Caki2 (cell line): ENCODE results near the gene SOWAHA. TPM values are rescaled to one million over a fixed set of nuclear protein-coding genes. Genes with fewer than 3 reads are reported as not detected.

Source experiments
- DNase-seq: peaks from one replicate; pipeline ENCODE4 v3.0.0-alpha.2; 2015; ENCODE audit warnings: low read depth
- in situ Hi-C: cut with HindIII; loops from 2 replicates; pipeline ENCODE4 v1.10.0; 2016; ENCODE audit warnings: low sequenced_read_pairs, low pct_unique_long_range_greater_than_20kb, mixed read lengths
- total RNA-seq: library from RNA; depleted of rRNA; stranded (reverse); fragments of >200 nt; shearing (Covaris generic); gene quantifications from 2 replicates; pipeline ENCODE4 v1.2.3, GENCODE V29; 2014; ENCODE audit warnings: low replicate concordance

The SOWAHA gene
- total RNA-seq, 1 experiment from 2014 or later: not detected

DNA sequence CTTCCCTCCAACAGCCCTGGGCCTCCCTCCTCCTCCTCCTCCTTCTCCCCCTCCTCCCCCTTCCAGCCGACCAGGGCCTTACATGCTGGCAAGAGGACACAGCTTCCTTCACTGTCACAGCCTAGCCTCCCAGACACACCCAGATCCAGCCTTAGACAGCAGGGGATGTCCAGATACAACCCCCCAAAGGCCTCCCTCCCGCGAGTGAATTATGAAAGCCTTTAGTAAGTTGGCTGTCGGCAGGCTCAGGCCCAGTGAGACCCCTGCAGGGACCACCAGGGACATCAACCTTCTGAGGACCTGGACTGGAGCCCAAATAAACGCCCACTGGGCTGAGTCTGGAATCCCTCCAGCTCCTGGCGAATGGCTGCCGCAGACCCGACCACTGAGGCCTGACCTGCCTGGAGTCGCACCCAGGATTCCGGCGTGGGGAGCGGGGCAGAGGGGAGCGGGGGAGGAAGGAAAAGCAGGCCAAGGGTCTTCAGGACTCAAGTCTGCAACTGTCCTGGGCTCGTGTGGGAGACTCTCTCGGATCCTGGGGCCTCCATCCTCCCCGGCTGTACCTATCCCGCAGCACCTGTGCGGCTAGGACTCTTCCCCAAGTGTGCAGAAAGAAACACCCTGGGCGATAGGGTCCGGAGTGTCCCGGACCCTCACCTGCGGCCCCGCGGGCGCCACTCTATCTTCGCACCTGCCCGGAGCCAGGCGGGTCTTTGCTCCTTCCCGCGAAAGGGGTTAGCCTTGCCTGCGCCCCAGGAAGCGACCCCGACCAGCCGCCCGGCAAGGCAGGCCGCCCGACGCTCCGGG, 36.8 kb upstream of the SOWAHA start:
- DNase-seq: peak; percentile 43
- in situ Hi-C loops: no loop called here

DNA sequence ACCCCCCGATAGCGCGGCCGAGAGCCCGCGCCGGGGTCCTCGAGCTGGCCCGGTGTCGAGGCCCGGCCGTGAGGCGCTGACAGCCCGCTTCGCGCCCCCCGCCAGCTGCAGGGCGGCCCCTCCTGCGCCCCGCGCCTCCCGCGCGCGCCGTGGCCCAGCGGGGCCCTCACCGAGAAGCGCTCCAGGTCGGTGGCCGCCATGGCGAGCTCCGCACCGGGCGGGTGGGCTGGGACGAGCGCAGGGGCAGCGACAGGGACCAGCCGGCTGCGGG, 36.2 kb upstream of the SOWAHA start:
- in situ Hi-C loops: no loop called here
- no peak for DNase-seq

DNA sequence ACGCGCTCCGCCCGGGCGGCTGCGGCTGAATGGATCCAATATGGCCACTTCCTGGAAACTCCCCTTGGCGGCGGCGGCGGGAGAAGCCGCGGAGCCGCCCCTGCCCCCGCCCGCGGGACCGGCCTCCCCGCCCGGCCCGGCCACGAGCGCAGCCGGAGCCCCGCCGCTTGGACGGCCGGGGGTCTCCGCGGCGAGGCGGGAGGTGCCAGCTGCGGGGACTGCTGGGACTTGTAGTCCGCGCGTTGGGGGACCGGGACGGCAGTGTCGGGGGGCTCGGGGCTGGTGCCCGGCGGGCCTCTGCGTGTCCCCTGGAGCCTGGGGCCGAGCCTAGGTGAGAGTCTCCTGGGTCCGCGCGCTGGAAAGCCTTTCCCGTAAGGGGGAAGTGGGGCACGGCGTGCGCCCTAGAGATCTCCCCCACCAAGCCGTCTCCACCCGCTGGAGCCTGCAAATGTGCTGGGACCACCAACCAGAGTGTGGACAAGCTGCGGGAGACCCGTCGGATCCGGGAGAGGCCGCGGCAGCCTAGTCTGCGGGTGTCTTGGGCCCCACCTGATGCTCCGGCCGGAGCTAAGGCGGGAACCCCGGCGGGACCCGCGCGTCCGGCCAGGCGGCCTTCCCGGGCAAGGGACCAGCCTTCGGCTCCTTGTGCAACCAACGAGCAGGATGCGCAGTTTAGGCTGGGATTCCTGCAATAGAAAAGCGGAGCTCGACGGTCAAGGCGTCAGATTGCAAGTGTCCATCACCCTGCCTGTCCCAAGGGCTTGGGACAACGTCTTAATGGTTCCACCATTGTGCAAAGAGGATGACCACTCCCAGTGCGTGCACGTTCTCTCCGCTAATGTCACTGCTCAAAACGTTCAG, 35.7 kb upstream of the SOWAHA start, which contains the start of gene SEPTIN8:
TSS of gene SEPTIN8 (minus strand) at position 31 of the 861 bp plus-strand sequence. CDS start 102 bp downstream, outside the sequence.
- in situ Hi-C loops: no loop called here
- no peak for DNase-seq

DNA sequence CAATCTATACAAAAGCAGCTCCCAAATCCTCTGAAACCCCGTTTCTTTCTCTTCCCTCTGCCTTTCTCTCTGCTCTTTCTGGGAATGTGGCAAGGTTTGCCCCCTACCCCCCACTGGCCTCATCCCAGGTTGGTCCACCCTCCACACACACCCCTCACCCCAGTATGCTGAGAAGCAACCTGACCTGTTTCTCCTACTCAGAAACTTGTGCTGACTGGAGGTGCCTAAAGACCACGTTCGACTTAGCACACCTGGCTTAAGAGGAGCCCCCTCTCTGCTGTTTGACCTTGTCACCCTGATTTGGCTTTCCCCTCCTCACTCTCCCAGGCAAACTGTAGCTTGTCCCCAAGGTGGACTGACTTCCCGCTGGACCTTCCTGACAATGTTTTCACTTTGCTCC, 35.0 kb upstream of the SOWAHA start:
- in situ Hi-C loops: no loop called here
- no peak for DNase-seq

DNA sequence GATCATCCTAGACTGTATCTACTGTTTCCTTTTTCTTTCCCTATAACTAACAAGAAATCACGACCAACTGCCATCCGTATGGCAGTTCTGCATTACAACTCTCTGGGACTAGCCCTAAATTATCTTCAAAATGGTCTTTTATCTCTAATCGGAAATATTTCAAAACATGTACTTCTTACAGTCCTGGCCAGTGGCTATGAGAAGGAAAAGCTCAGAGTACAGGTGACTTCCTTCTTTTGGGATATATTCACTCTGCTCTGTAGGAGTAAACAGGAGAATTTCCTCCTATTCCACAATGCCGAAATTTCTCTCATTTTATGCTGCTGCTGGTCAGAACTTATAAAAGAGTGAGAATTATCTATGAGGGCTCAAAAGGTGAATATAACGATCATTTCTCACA, 34.2 kb upstream of the SOWAHA start:
- in situ Hi-C loops: no loop called here
- no peak for DNase-seq

DNA sequence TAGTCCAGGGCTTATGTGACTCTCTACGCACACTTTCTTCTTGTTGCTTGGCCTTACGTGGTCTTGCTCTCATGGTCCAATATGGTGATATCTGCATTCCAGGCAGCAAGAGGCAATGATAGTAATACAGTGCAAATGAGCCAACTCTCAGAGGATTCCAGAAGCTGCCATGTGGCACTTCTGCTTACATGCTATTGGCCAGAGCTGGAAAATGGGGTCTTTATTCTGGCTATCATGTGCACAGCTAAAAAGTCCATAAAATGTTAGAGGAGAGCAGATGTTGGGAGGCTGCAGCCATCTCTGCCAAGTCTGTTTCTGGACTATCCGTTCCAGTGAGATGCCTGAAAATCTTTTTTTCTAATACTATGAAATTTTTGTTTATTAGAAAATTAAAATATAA, 33.1 kb upstream of the SOWAHA start:
- in situ Hi-C loops: no loop called here
- no peak for DNase-seq

DNA sequence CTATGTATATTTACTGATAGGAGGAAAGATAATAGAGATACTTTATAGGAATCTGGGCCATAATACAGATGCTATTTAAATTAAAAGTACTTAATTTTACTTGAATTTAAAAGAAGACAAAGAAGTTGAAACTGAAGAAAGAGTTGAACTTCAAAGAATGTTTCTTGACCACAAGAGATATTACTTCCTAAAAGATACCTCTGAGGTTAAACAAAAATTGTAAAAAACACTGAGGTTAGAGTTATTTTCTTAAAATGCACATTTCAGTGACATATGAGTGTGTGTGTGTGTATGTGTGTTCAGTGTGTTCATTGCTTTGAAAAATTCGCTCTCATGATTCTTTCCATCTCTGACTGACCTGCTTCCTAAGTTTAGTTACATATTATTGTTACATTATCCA, 32.5 kb upstream of the SOWAHA start:
- in situ Hi-C loops: no loop called here
- DNase-seq: no peak

DNA sequence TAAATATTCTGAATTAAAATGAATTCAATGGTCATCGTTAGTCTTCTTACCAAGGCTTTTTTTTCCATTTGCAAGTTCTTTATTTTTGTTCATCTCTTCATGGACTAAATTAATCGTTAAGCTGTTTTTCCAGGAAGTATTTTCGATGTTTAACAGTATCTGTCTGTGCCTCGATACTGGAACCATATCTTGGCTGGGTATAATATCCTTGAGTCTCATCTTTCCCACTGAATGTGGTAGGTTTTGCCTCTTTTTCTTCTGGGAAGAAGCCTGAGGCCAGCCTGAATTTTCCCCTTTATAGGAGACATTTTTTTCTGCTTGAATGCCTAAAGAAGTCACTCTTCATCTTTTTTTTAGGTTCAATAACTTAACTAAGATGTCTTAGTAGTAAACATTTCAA, 32.1 kb upstream of the SOWAHA start:
- in situ Hi-C loops: no loop called here

DNA sequence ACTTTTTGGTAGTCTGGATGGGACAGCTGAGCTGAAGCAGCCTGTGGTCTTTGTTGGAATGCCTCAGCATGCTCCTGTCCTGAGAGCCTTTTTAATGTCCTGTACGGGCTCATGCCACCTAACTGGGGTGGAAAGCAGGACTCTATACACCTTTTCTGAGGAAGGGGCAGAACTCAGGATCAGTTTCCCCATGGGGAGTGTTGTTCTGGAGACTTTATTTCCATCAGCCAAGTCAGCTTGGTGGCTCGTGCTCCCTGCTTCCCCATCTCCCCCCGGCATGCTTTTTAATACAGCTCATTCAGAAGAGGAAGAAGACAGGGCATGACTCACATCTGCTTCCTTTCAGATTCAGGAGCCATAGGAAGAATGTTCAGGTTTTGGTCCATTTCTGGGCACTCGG, 31.0 kb upstream of the SOWAHA start:
- DNase-seq: no peak
- in situ Hi-C loops: no loop called here

More for the DNA sequence above, 32.1 kb upstream of the SOWAHA start:
- DNase-seq: no peak

DNA sequence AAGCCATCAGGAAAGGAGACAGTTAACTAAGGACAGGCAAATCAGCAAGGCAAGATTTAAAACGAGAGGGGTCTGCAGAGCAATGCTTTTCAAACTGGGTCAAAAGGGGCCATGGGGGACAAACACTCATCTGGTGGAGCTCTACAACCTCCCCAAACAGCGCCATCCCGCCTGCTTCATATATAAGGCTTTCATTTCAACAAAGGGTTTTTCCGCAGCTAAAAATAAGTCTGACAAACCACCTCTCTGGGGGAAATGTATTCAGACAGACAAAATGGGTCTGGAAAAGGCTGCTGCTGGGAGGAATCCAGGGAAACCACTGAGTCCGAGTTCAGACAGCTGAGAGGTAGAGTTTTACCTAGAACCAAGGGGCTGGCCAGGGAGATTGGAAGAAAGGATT, 27.7 kb upstream of the SOWAHA start:
- in situ Hi-C loops: no loop called here
- DNase-seq: no peak

DNA sequence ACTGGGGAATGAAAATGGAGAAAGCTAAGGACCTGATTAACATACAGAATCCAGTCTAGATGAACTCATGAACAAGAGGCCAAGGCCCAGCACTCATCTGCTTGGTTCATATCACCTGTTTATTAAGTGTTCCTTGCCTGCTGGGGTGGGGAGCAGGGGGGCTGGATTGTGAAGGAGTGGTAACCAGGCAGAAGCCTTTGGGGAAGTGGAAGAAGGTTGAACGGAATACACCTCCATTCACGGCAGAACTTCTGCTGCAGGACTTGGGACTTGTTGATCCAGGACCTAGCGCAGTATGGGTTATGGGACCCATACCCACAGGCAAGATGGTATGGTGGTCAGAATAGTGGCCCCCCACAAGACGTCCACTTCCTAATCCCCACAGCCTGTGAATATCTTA, 27.2 kb upstream of the SOWAHA start:
- DNase-seq: no peak
- in situ Hi-C loops: no loop called here

DNA sequence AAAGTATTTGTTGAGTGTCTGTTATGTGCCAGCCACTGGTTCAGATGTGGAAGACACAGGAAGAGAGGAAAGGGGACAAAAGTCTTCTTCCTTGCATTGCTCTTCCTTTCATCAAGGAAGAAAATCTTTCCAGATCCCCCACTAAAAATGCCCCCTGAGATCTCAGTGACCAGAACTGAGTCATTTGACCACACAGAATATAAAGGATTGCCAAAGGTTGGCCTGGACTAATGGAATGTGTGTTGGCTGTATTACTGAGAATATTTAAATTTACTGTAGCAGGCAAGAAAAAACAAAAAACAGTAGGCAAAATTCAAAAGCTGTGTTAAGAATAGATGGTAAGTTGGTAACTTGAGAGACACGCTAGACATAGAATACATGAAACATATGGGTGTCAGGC, 26.0 kb upstream of the SOWAHA start:
- DNase-seq: no peak

DNA sequence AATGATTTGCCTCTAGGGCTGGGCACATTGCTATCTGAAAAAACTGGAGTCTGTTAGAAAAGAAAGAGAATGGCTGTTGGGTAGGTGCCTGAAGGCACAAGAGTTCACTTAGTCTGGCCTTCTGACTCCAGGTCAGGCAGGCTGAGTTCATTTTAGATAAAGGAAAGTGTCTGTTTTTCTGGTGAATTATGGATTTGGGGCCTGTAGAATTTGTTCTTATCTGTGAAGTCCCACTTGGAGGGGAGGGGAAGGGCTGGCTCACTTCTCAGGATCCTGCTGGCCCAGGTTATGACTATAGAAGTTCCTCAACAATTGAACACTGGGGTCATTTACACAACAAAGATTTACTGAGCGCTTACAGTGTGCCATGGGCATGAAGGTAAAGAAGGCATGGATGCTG, 24.6 kb upstream of the SOWAHA start:
- in situ Hi-C loops: no loop called here
- DNase-seq: no peak

More for the DNA sequence above, 26.0 kb upstream of the SOWAHA start:
- in situ Hi-C loops: no loop called here

DNA sequence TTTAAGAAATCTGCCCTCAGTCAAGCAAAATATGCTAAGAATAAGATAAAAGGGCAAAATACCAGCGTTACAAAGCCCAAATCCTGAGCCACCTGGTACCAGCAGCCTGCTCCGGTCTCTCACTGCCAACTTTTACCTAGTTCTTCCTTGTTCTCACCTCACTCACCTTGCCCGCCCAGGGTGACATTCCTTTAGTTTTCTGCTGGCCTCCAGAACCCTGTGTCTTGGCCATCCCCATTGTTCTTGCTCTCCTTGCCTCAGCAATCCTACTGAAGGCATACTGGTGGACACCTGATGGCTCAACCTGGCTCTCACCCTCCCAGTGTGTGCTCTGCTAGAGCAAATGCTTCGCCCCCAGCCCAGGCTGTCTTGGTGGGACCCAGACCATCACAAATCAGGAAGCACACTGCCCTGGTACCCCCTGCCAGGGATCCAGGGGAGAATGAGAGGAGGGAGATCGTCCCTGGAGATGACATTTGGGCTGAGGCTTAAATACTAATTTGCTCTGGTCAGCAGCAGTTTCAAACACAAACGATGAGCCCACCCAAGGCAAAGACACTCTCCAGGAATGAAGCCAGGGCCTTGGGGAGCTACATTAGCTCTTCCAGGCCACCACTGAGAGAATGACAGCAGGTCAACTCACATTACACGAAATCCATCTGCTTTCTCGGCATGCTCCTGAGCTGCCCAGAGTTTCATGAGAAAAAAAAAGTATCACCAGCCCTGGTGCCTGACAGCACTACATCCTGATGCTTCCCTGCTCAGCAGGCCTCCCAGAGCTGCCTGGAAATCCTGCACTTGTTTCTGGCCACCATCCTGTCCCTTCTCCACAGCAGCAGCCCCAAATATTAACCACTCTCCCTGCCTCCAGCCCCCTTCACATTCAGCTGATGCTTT, 23.9 kb upstream of the SOWAHA start:
- no peak for DNase-seq
- in situ Hi-C loops: no loop called here

DNA sequence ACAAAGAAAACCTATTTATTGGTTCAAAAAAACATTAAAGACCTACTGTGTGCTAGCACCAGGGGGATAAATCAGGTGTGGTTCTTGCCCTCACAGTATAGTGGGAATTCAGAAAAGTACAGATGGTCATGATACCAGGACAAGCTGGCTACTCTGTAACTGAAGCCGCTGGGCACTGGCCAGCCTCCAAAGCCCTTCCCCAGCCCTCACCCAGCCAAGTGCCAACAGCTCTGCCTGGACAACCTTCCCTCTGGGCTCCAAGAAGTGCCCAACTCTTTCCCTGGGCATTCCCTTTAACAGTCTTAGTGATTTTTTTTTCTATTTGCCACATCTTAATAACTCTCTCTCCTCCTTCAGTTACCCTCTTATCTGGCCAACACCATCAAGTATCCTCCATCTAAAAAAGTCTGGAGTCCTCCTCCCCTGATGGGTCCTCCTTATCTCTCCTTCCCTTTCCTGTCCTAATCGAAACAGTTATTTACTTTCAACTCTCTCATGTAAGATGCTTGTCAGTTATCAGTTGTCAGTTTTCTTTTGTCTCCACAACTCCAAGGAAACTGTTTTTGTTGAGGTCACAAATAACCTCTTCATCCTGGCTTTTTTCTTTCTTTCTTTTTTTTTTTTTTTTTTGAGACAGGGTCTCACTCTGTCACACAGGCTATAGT, 22.8 kb upstream of the SOWAHA start:
- no peak for DNase-seq
- in situ Hi-C loops: no loop called here

DNA sequence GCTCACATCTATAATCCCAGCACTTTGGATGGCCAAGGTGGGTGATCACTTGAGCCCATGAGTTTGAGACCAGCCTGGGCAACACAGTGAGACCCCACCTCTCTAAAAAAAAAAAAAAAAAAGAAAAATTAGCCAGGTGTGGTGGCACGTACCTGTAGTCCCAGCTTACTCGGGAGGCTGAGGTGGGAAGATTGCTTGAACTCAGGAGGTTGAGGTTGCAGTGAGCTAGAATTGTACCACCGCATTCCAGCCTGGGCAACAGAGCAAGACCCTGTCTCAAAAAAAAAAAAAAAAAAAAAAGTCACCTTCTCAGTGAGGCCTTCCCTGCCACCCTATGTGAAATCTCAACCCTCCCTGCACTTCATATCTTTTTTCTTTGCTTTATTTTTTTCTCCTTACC, 22.1 kb upstream of the SOWAHA start:
- in situ Hi-C loops: no loop called here
- no peak for DNase-seq

DNA sequence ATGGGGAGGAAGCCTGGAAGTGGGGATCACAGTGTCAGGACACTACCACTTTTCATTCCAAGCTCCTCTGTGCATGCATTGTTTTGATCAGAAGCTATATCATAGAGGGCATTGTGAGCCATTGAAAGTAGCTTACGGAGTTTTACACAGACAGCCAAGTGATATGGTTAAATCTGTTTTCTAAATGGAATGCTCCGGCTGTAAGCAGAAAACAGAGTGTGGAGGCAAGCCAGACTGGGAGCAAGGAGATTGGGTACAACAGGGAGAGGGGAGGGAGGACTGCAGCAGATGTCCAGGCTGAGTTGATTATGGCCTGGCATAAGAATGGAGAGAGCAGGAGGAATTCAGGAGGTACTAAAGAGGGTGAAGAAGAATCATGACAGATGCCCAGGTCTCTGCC, 15.5 kb upstream of the SOWAHA start:
- DNase-seq: no peak
- in situ Hi-C loops: no loop called here

DNA sequence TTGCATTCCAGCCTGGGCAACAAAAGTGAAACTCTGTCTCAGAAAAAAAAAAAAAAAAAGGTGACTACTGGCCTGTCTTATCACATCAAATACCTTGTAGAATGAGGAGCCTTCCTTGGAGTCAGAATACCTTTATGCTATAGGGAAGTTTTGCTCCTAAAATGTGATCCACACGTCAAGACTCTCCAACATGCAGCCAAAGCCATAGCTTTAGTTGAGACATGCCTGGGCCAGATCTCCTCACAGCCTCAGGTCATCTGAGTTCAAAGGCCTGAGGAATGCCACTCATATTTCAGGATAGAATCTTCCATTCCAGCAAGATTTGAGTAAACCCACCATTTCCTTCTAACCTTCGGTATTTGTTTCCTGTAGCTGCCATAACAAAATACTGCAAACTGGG, 13.7 kb upstream of the SOWAHA start:
- in situ Hi-C loops: no loop called here
- DNase-seq: no peak
